Stomach (tissue), 4 donors: ENCODE measurements around the gene TRIM2.

Source experiments
- CTCF ChIP-seq, 7 experiments: fragments of 450-650 bp in 4 of 7; fragments of 200-600 bp in 3 of 7; sonication (generic) in 3 of 7; IDR thresholded peaks; one replicate each; pipeline ENCODE4 v1.5.1; 2016 to 2019; ENCODE audit warnings: antibody characterized with exemption in 7 of 7, control low read depth in 2 of 7, mild to moderate bottlenecking in 1 of 7
- POLR2A ChIP-seq, 4 donors: fragments of 450-650 bp; IDR thresholded peaks; one replicate each; pipeline ENCODE4 v1.6.1; 2016; ENCODE audit warnings: antibody characterized with exemption in 4 of 4, control low read depth in 2 of 4, mild to moderate bottlenecking in 1 of 4, moderate library complexity in 1 of 4

GRCh38 chr4:153387981-153388380 lies 183.7 kb downstream of the TRIM2 start:
- no peak for TF ChIP-seq POLR2A (IDR thresholded peaks at IDR 0.05)
- TF ChIP-seq CTCF (IDR thresholded peaks at IDR 0.05) = no peak
